PC-3 (cell line): Measurements from ENCODE around the gene ZNF783.

ENCODE experiments used
- CTCF ChIP-seq: fragments of 300-600 bp; sonication (generic); conservative IDR thresholded peaks from 2 replicates; pipeline ENCODE4 v1.5.1; 2017; ENCODE audit warnings: antibody characterized with exemption, low read depth, mild to moderate bottlenecking, low read length
- EZH2 ChIP-seq: fragments of 300-600 bp; sonication (generic); IDR thresholded peaks from one replicate; pipeline ENCODE4 v1.6.1; 2017; ENCODE audit warnings: antibody characterized with exemption, mild to moderate bottlenecking, low read length; ENCODE audit not compliant: unreplicated experiment
- EZH2phosphoT487 ChIP-seq: fragments of 300-600 bp; sonication (generic); IDR thresholded peaks from 2 replicates; pipeline ENCODE4 v1.6.1; 2018; ENCODE audit warnings: mild to moderate bottlenecking, antibody characterized with exemption, low read length, borderline replicate concordance

GRCh38 chr7:149281508-149282330 is 19.7 kb downstream of the ZNF783 start:
- TF ChIP-seq CTCF (no peak), EZH2phosphoT487 (no peak), EZH2 (no peak)
